Skeletal muscle tissue (tissue), 4 donors: Measurements from ENCODE around the gene SNORC. TPM values are rescaled to one million over a fixed set of nuclear protein-coding genes. Genes with fewer than 3 reads are reported as not detected.

ENCODE experiments used
- H3K27ac ChIP-seq: one replicate; pipeline ENCODE4 v1.7.0; 2013; ENCODE audit warnings: mild to moderate bottlenecking, low read depth, low read length, inconsistent platforms
- H3K27me3 ChIP-seq, 3 donors: one replicate each; pipeline ENCODE4 v1.7.0; 2013; ENCODE audit warnings: low read length in 3 of 3; ENCODE audit not compliant: control insufficient read depth in 3 of 3, insufficient read depth in 3 of 3
- H3K36me3 ChIP-seq, 3 donors: one replicate each; pipeline ENCODE4 v1.7.0; 2013; ENCODE audit warnings: low read length in 3 of 3; ENCODE audit not compliant: control insufficient read depth in 3 of 3, insufficient read depth in 3 of 3
- H3K4me1 ChIP-seq, 3 donors: one replicate each; pipeline ENCODE4 v1.7.0; 2013; ENCODE audit warnings: low read length in 3 of 3, mild to moderate bottlenecking in 3 of 3; ENCODE audit not compliant: control insufficient read depth in 3 of 3, insufficient read depth in 3 of 3
- H3K4me3 ChIP-seq, 3 donors: one replicate each; pipeline ENCODE4 v1.7.0; 2013; ENCODE audit warnings: low read length in 3 of 3
- H3K9ac ChIP-seq, 3 donors: one replicate each; pipeline ENCODE4 v1.7.0; 2013; ENCODE audit warnings: low read length in 3 of 3, mild to moderate bottlenecking in 3 of 3, moderate library complexity in 2 of 3, low read depth in 1 of 3
- H3K9me3 ChIP-seq, 3 donors: one replicate each; pipeline ENCODE4 v1.7.0; 2013; ENCODE audit warnings: low read length in 3 of 3; ENCODE audit not compliant: control insufficient read depth in 3 of 3
- total RNA-seq: library from RNA; depleted of rRNA; stranded (reverse); fragments of >200 nt; gene quantifications from one replicate; pipeline ENCODE4 v1.2.3, GENCODE V29; 2014
- donor health status: Osteomylitis.

SNORC gene
- total RNA-seq, 1 donor from 2014 or later, result under 0.01 TPM

DNA sequence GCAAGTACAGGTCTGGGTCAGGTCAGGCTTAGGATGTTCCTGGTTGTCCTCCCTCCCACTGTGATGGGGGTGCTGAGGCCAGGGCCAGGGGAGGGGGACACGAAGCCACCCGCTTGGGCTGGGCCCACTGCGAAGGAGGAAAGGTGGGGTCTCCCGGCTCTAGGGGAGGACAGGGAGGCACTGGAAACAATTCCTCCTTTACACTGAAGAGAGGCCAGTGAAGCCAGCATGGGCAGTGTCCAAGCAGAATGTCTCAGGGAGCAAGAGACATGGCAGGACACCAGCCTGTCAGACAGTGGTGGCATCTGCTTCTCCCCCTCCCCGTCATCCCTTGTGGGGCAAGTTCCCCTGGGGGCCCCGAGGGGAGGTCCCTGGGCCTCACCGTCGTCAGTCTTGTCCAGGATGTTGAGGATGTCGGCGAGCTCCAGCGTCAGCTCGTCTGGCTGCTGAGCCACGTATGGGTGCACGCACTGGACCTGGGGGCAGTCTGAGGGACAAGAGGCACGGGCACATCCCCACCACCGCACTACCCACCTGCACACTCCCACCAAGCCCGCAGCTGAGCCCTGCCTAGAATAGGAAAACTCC lies 10.8 kb downstream of the SNORC start:
- H3K4me3 ChIP-seq, result no peak overlapping the region
- peaks cover 5 to 20% (median 19%) of the 10 kb centered on the region in 3 donors for H3K27me3 ChIP-seq

DNA sequence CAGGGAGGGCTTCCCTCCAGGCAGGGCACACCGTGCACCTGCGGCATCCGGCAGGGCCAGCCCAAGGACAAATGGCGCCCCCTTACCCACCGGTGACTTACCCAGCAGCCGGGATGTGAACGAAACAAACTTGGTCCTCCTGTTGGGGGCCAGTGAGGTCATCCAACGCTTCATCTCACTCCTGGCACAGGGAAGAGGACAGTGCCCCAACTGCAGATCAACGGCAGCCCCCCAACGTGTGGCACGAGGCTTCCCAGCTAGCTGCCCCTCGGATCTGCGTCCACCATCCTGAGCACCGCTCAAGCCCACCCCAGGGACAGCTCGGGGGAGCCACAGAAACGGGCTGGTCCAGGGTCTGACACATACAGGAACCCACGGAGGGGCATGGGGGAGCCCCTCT lies 12.0 kb downstream of the SNORC start:
- Histone ChIP-seq H3K27me3 (peaks cover 9 to 27% (median 23%) of the 10 kb centered on the region in 3 donors), H3K36me3 (no peaks in the 10 kb centered on the region), H3K9ac (no peak overlapping the region), H3K4me3 (no peak overlapping the region), H3K27ac (no peak overlapping the region), H3K4me1 (peaks cover 0 to 4% (median 0%) of the 10 kb centered on the region in 3 donors), H3K9me3 (no peaks in the 10 kb centered on the region)

More for the DNA sequence above, 10.8 kb downstream of the SNORC start:
- Histone ChIP-seq H3K27ac (no peak overlapping the region), H3K9ac (peak overlapping the region in 1 of 3 donors; percentile 33), H3K4me1 (peaks cover 0 to 6% (median under 1%) of the 10 kb centered on the region in 3 donors), H3K9me3 (no peaks in the 10 kb centered on the region), H3K36me3 (no peaks in the 10 kb centered on the region)

DNA sequence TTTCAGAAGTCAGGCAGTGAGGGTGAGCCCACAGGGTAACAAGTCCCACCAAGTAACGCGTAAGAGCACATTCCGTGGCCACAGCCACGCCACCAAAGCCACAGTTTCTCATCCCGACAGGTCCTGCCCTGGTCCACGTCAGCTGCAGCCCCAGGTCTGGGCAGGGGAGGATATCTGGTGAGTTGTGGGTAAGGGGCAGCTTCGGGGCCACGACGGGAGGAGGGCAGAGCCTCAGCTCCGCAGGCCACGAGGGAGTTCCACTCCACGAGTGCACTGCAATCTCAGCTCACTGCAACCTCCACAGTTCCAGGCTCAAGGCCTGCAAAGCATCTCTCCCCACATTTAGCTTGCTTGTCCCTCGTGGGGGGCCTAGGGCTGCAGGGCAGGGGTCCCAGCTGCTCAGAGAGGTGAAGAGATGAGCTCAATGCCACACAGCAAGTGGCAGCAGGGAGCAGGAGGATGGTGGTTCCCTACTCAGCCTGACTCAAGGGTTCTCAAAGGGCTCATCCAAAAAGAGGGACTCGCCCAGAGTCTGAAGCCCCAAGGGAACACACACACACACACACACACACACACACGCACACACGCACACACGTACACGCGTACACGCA lies 12.5 kb downstream of the SNORC start:
- Histone ChIP-seq H3K27me3 (peaks cover 9 to 27% (median 23%) of the 10 kb centered on the region in 3 donors), H3K27ac (no peak overlapping the region), H3K36me3 (no peaks in the 10 kb centered on the region), H3K4me3 (no peak overlapping the region), H3K4me1 (no peaks in the 10 kb centered on the region), H3K9ac (no peak overlapping the region), H3K9me3 (no peaks in the 10 kb centered on the region)

DNA sequence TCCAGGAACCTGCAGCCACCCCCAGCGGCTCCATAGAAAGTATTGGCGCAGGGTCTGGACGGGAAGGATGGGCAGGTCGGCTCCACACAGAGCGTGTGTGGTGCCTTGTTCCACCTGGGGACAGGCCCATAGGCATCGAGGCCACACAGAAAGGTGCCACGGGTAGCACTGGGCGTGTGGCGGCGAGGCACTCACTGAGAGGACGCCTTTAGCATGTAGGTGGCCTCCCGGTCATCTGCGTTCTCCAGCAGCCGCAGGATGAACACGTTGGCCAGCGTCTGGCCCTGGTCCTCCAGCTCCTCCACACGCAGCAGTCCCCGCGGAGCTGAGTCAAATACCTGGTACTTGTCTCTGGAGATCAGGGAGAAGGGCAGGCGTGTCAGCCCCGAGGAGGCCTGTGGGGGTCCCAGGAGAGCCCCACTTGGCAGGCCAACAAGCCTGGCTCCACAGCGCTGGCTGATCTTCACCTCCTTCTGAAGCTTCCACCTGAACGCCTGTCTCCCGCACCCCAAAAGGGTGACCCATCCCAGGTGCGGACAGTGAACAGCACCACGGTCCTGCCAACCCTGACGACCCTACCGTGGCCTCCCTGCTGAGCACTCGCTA lies 13.2 kb downstream of the SNORC start:
- H3K4me3 ChIP-seq, result no peak overlapping the region
- H3K9me3 ChIP-seq, result no peaks in the 10 kb centered on the region
- H3K27ac ChIP-seq, result no peak overlapping the region
- no peaks in the 10 kb centered on the region for H3K4me1 ChIP-seq
- H3K9ac ChIP-seq, result no peak overlapping the region
- H3K36me3 ChIP-seq, result no peaks in the 10 kb centered on the region
- H3K27me3 ChIP-seq, result peaks cover 9 to 27% (median 24%) of the 10 kb centered on the region in 3 donors

GRCh38 chr2:232884001-232884421 lies 13.9 kb downstream of the SNORC start:
- H3K9ac ChIP-seq, result no peak overlapping the region
- H3K4me3 ChIP-seq, result no peak overlapping the region
- peaks cover 9 to 27% (median 27%) of the 10 kb centered on the region in 3 donors for H3K27me3 ChIP-seq
- no peaks in the 10 kb centered on the region for H3K36me3 ChIP-seq
- H3K4me1 ChIP-seq, result no peaks in the 10 kb centered on the region
- no peaks in the 10 kb centered on the region for H3K9me3 ChIP-seq
- no peak overlapping the region for H3K27ac ChIP-seq

DNA sequence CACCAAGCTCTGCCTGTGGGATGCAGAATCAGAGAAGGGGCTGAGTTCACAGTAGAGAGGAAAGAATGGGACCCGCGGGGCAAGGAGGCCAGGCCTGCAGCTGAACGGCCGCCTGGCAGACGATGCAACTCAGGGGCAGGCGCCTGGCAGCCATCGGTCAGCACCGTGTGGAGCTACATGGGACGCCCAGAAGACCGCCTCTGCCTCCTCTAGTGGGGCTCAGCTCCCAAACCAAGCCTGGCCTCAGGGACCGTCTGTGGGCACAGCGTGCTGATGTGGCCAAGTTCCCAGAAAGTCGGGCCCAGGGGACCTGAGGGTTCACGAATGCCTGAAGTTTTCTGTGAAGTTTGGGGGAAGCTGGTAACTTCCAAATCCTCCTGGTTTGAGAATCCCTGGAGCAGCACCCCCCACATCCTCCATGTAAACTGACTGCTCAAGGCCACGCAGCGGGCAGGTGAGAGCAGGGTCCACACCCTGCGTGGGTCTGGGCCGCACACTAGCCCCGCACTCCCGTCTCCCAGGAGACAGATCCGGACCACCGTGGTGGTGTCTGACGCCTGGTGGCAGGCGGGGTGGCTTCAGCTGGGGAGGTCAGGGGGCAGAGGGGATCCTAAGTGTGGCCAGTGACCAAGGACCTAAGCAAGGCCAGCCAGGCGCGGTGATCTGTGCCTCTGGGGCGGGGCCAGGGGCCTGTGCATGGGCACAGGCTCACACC lies 14.6 kb downstream of the SNORC start:
- no peak overlapping the region for H3K4me3 ChIP-seq
- H3K4me1 ChIP-seq, result no peaks in the 10 kb centered on the region
- no peaks in the 10 kb centered on the region for H3K36me3 ChIP-seq
- H3K27ac ChIP-seq, result no peak overlapping the region
- no peak overlapping the region for H3K9ac ChIP-seq
- peaks cover 9 to 27% (median 27%) of the 10 kb centered on the region in 3 donors for H3K27me3 ChIP-seq
- no peaks in the 10 kb centered on the region for H3K9me3 ChIP-seq

GRCh38 chr2:232885264-232885961 lies 15.3 kb downstream of the SNORC start:
- Histone ChIP-seq H3K36me3 (no peaks in the 10 kb centered on the region), H3K27ac (no peak overlapping the region), H3K9me3 (no peaks in the 10 kb centered on the region), H3K4me3 (no peak overlapping the region), H3K4me1 (no peaks in the 10 kb centered on the region), H3K9ac (no peak overlapping the region), H3K27me3 (peaks cover 9 to 27% (median 27%) of the 10 kb centered on the region in 3 donors)

- H3K4me1 ChIP-seq, result peaks cover 0 to 7% (median 7%) of the 10 kb centered on the region in 3 donors
- no peak overlapping the region for H3K9ac ChIP-seq
- H3K9me3 ChIP-seq, result no peaks in the 10 kb centered on the region
- no peak overlapping the region for H3K27ac ChIP-seq
- no peak overlapping the region for H3K4me3 ChIP-seq
- no peaks in the 10 kb centered on the region for H3K36me3 ChIP-seq
- peaks cover 9 to 32% (median 27%) of the 10 kb centered on the region in 3 donors for H3K27me3 ChIP-seq
These were observed 16.1 kb downstream of the SNORC start for GRCh38 chr2:232886176-232886575.

- peaks cover 2 to 11% (median 11%) of the 10 kb centered on the region in 3 donors for H3K4me1 ChIP-seq
- H3K27me3 ChIP-seq, result peaks cover 9 to 32% (median 27%) of the 10 kb centered on the region in 3 donors
- no peaks in the 10 kb centered on the region for H3K36me3 ChIP-seq
- no peak overlapping the region for H3K9ac ChIP-seq
- H3K9me3 ChIP-seq, result no peaks in the 10 kb centered on the region
- H3K4me3 ChIP-seq, result no peak overlapping the region
- no peak overlapping the region for H3K27ac ChIP-seq
These were observed 16.6 kb downstream of the SNORC start for GRCh38 chr2:232886632-232887031.
